HCT116 (cell line): ENCODE results near the gene ENOX1. TPM values are rescaled to one million over a fixed set of nuclear protein-coding genes. Genes with fewer than 3 reads are reported as not detected.

Experiments
- ATAC-seq: fragments of 200-7000 bp; cut with Tn5 transposase; 2 replicates; pipeline ENCODE4 v1.9.1; 2020; ENCODE audit warnings: mild to moderate bottlenecking, moderate library complexity
- BruUV-seq: library from RNA; stranded (reverse); fragments of 400-500 nt; replicated peaks from 2 replicates; lab custom pipeline; 2021; lab: Mats Ljungman, UMichigan
- CTCF ChIA-PET: fragments of 300-600 bp; sonication (Branson Sonifier 250); formaldehyde crosslinking; loops from one replicate; lab custom pipeline; 2021; ENCODE audit warnings: antibody characterized with exemption; lab: Charles Lee
- POLR2A ChIA-PET: fragments of 300-600, 350-600 bp; sonication (Branson Sonifier 250); formaldehyde crosslinking; loops from one replicate; lab custom pipeline; 2021; ENCODE audit warnings: antibody characterized with exemption; lab: Charles Lee
- RAD21 ChIA-PET, 2 experiments: fragments of 300-600 bp; sonication (Branson Sonifier 250); formaldehyde crosslinking; loops; one replicate each; lab custom pipeline; 2023; ENCODE audit warnings: low total read pairs in 2 of 2; ENCODE audit not compliant: uncharacterized antibody in 2 of 2, unreplicated experiment in 2 of 2, low non-redundant PET in 1 of 2; lab: Charles Lee
- DNase-seq: peaks from one replicate; pipeline ENCODE4 v3.0.0-alpha.2; 2010; ENCODE audit warnings: low read depth, low spot score
- H2AFZ ChIP-seq: fragments of 200-600 bp; shearing (Covaris generic), sonication (generic); 2 replicates; pipeline ENCODE4 v1.6.1; 2017; ENCODE audit warnings: low read depth, mixed run types, mixed read lengths, antibody characterized with exemption, low read length; ENCODE audit not compliant: poor library complexity, severe bottlenecking
- H3K27ac ChIP-seq: 2 replicates; pipeline ENCODE4 v1.5.1; 2012; ENCODE audit warnings: low read depth, low read length
- H3K27me3 ChIP-seq: fragments of 200-600 bp; sonication (generic); 2 replicates; pipeline ENCODE4 v1.6.1; 2016; ENCODE audit warnings: mixed run types, low read length, mixed read lengths; ENCODE audit not compliant: insufficient read depth
- H3K36me3 ChIP-seq, 2 experiments: fragments of 200-500 bp in 1 of 2; fragments of 200-600 bp in 1 of 2; sonication (Bioruptor generic) in 1 of 2; sonication (generic) in 1 of 2; 2 replicates each; pipeline versions ENCODE4 v1.5.1 to v1.6.1; 2014 to 2016; ENCODE audit warnings: low read length in 2 of 2, inconsistent platforms in 1 of 2, mixed read lengths in 1 of 2, mixed run types in 1 of 2; ENCODE audit not compliant: insufficient read depth in 2 of 2, control insufficient read depth in 1 of 2
- H3K4me1 ChIP-seq, 2 experiments: fragments of 200-600 bp in 1 of 2; sonication (generic) in 1 of 2; 2 replicates each; pipeline versions ENCODE4 v1.5.1 to v1.6.1; 2012 to 2017; ENCODE audit warnings: low read length in 2 of 2, inconsistent platforms in 1 of 2, mild to moderate bottlenecking in 1 of 2, mixed read lengths in 1 of 2, mixed run types in 1 of 2, moderate library complexity in 1 of 2; ENCODE audit not compliant: insufficient read depth in 2 of 2, control insufficient read depth in 1 of 2
- H3K4me2 ChIP-seq: fragments of 200-600 bp; sonication (generic); 2 replicates; pipeline ENCODE4 v1.6.1; 2017; ENCODE audit warnings: mixed run types, low read length, mixed read lengths
- H3K4me3 ChIP-seq, 2 experiments: fragments of 200-600 bp in 1 of 2; sonication (generic) in 1 of 2; replicated peaks in 1 of 2; 2 replicates each; pipeline ENCODE4 v1.5.1; 2011 to 2016; ENCODE audit warnings: low read length in 2 of 2, control low read depth in 1 of 2, low read depth in 1 of 2, mild to moderate bottlenecking in 1 of 2, mixed read lengths in 1 of 2, mixed run types in 1 of 2
- H3K79me2 ChIP-seq: fragments of 200-600 bp; sonication (generic); 2 replicates; pipeline ENCODE4 v1.6.1; 2017; ENCODE audit warnings: mild to moderate bottlenecking, mixed run types, low read length, moderate library complexity, mixed read lengths; ENCODE audit not compliant: insufficient read depth
- H3K9ac ChIP-seq: fragments of 200-600 bp; sonication (generic); 2 replicates; pipeline ENCODE4 v1.6.1; 2016; ENCODE audit warnings: low read length, mixed read lengths
- H3K9me2 ChIP-seq: fragments of 200-600 bp; sonication (generic), shearing (Covaris generic); 2 replicates; pipeline ENCODE4 v1.6.1; 2017; ENCODE audit warnings: mixed run types, mild to moderate bottlenecking, moderate library complexity; ENCODE audit not compliant: insufficient read depth
- H3K9me3 ChIP-seq, 2 experiments: fragments of 200-500 bp in 1 of 2; fragments of 200-600 bp in 1 of 2; sonication (Bioruptor generic) in 1 of 2; sonication (generic) in 1 of 2; 2 replicates each; pipeline ENCODE4 v1.6.1; 2014 to 2017; ENCODE audit warnings: low read length in 2 of 2, mixed read lengths in 2 of 2, inconsistent platforms in 1 of 2, low read depth in 1 of 2, mild to moderate bottlenecking in 1 of 2, mixed run types in 1 of 2, moderate library complexity in 1 of 2; ENCODE audit not compliant: control insufficient read depth in 1 of 2, insufficient read depth in 1 of 2
- H4K20me1 ChIP-seq: fragments of 200-600 bp; sonication (generic), shearing (Covaris generic); 2 replicates; pipeline ENCODE4 v1.6.1; 2017; ENCODE audit warnings: mixed run types, mild to moderate bottlenecking, moderate library complexity; ENCODE audit not compliant: insufficient read depth
- ATF3 ChIP-seq: IDR thresholded peaks from 2 replicates; pipeline ENCODE4 v1.6.1; 2012
- CBX3 ChIP-seq: IDR thresholded peaks from 2 replicates; pipeline ENCODE4 v1.6.1; 2012; ENCODE audit warnings: low read depth
- EGR1 ChIP-seq: IDR thresholded peaks from 2 replicates; pipeline ENCODE4 v1.6.1; 2012; ENCODE audit warnings: low read depth
- EZH2 ChIP-seq: fragments of 200-600 bp; sonication (generic); IDR thresholded peaks from 2 replicates; pipeline ENCODE4 v1.6.1; 2017; ENCODE audit warnings: antibody characterized with exemption, mixed run types
- FOSL1 ChIP-seq: IDR thresholded peaks from 2 replicates; pipeline ENCODE4 v1.6.1; 2012; ENCODE audit warnings: low read depth
- POLR2A ChIP-seq: IDR thresholded peaks from 2 replicates; pipeline ENCODE4 v1.7.0; 2011; ENCODE audit warnings: borderline replicate concordance; ENCODE audit not compliant: insufficient read depth, insufficient read length; ENCODE audit errors: extremely low read depth
- POLR2AphosphoS5 ChIP-seq: IDR thresholded peaks from 2 replicates; pipeline ENCODE4 v1.6.1; 2011; ENCODE audit warnings: mild to moderate bottlenecking, low read depth, low read length, moderate library complexity
- RAD21 ChIP-seq: IDR thresholded peaks from 2 replicates; pipeline ENCODE4 v1.6.1; 2012; ENCODE audit warnings: low read depth, mild to moderate bottlenecking
- REST ChIP-seq: IDR thresholded peaks from 2 replicates; pipeline ENCODE4 v1.6.1; 2012; ENCODE audit warnings: low read depth
- SRF ChIP-seq: IDR thresholded peaks from 2 replicates; pipeline ENCODE4 v1.6.1; 2012; ENCODE audit warnings: low read depth
- TCF7L2 ChIP-seq: IDR thresholded peaks from 2 replicates; pipeline ENCODE4 v1.7.0; 2011; ENCODE audit warnings: borderline replicate concordance, inconsistent platforms; ENCODE audit not compliant: insufficient read depth, insufficient read length; ENCODE audit errors: extremely low read depth
- intact Hi-C: fragments of 100-400 bp; cut with micrococcal nuclease; formaldehyde crosslinking; loops from 2 replicates; pipeline ENCODE4 v1.10.0; 2022
- total RNA-seq: library from RNA; stranded (reverse); gene quantifications from one replicate; pipeline ENCODE4 v1.2.1, GENCODE V29; 2021; ENCODE audit not compliant: unreplicated experiment

Gene ENOX1
- total RNA-seq, 1 experiment from 2014 or later = 4.5 TPM

DNA sequence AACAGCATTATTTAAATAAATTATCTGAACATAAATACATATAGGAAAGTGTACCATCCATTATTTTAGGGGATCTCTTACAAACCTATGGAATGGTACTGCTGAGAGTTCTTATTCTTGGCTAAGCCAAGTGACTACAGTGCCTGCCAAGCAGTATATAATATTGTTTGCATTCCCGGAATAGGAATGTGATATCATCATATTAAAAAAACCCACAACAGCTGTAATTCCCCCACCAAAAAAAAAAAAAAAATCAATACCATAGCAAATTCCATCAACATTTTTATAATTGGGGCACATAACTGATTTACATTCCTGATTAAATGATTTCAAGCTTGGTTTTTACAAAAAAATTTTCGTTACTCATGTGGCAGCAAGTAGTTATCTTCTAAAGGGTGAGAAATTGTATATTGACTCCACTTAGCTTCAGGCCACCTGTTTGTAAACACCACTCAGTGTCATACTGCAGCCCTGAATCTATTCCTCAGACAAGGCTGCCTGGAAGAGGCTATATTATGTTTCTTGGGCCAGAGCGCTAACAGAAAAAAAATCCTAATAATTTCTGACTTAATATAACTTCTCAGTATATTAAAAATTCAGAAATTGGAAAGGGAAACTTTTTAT is 485.3 kb downstream of the ENOX1 start:
- ChIA-PET RAD21 (no interaction called here), POLR2A (no interaction called here), CTCF (no interaction called here)
- Histone ChIP-seq H3K9ac (no peak overlapping the region), H3K4me1 (no peaks in the 10 kb centered on the region), H2AFZ (no peak overlapping the region), H3K4me2 (no peak overlapping the region), H4K20me1 (no peaks in the 10 kb centered on the region), H3K27me3 (no peaks in the 10 kb centered on the region; the same call in 1 of the 2 replicates), H3K4me3 (no peak overlapping the region), H3K36me3 (no peaks in the 10 kb centered on the region), H3K9me3 (no peaks in the 10 kb centered on the region), H3K27ac (no peak overlapping the region), H3K79me2 (no peaks in the 10 kb centered on the region), H3K9me2 (no peaks in the 10 kb centered on the region)
- ATAC-seq (no peak), DNase-seq (no peak)
- BruUV-seq = no TSS peak
- intact Hi-C loops = loop anchor here (5.0 kb wide), 2 partner anchors 501 to 576 kb away; partner anchors contain the start of genes CCDC122 and LACC1
- TF ChIP-seq FOSL1 (no peak), CBX3 (no peak), TCF7L2 (no peak), POLR2A (no peak), SRF (no peak), POLR2AphosphoS5 (no peak), EGR1 (no peak), RAD21 (no peak), REST (no peak), EZH2 (no peak), ATF3 (no peak)
